Measurements from ENCODE around the gene ARHGAP4.

The ARHGAP4 gene

DNA sequence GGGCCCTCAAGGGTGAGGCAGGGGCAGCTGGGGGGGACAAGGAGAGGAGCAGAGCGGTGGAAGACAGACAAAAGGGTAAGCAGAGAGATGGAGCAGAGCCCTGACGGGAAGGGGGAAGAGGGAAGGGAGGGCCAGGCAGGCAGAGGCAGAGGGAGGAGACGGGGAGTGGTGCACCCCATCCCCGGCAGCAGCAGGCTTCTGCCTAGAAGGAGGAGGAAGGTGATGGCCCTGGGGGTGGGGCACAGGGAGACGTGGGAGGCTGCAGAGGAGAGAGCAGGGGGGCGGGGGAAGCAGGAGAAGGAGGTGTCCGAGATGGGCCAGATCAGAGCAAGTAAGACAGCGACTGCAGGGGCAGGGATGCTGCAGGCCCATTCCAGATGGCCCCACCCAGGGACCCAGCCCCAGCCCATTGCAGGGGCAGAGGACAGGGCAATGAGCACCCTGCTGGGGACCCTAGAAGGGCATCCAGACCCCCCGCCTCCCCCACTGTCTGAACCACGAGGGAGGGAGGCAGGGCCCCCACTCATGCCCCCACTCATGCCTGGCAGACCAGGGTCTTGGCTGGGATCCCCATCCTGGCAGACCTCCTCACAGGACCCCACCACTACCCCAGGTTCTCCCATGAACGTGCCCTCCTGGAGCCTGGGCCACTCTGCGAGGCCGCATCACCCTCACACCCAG is 42.8 kb downstream of the ARHGAP4 start:
- H3K36me3 ChIP-seq = no peaks in the 10 kb centered on the region
- intact Hi-C loops (cut with DNase I; ENCODE audit: low total_unique reads) = no loop called here
- no peaks in the 10 kb centered on the region for H3K9me3 ChIP-seq
- peaks cover 0 to 11% (median 7%) of the 10 kb centered on the region in 4 donors for H3K4me1 ChIP-seq
- TF ChIP-seq, protein P1, sequence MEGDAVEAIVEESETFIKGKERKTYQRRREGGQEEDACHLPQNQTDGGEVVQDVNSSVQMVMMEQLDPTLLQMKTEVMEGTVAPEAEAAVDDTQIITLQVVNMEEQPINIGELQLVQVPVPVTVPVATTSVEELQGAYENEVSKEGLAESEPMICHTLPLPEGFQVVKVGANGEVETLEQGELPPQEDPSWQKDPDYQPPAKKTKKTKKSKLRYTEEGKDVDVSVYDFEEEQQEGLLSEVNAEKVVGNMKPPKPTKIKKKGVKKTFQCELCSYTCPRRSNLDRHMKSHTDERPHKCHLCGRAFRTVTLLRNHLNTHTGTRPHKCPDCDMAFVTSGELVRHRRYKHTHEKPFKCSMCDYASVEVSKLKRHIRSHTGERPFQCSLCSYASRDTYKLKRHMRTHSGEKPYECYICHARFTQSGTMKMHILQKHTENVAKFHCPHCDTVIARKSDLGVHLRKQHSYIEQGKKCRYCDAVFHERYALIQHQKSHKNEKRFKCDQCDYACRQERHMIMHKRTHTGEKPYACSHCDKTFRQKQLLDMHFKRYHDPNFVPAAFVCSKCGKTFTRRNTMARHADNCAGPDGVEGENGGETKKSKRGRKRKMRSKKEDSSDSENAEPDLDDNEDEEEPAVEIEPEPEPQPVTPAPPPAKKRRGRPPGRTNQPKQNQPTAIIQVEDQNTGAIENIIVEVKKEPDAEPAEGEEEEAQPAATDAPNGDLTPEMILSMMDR (IDR thresholded peaks at IDR 0.05) = no peak
- no peak overlapping the region for H3K27ac ChIP-seq
- H3K4me3 ChIP-seq = no peak overlapping the region
- DNase-seq = no peak
- H3K27me3 ChIP-seq = peaks cover 0 to 75% of the 10 kb centered on the region in 2 donors

- no peaks in the 10 kb centered on the region for H3K36me3 ChIP-seq
- DNase-seq = no peak
- TF ChIP-seq, protein P1 (IDR thresholded peaks at IDR 0.05) = no peak
- H3K4me3 ChIP-seq = no peak overlapping the region
- H3K4me1 ChIP-seq = peaks cover 0 to 11% (median 7%) of the 10 kb centered on the region in 4 donors
- intact Hi-C loops (cut with DNase I; ENCODE audit: low total_unique reads) = no loop called here
- H3K9me3 ChIP-seq = no peaks in the 10 kb centered on the region
- no peak overlapping the region for H3K27ac ChIP-seq
- peaks cover 0 to 82% of the 10 kb centered on the region in 2 donors for H3K27me3 ChIP-seq
Measured at GRCh38 chrX:153882557-153882956, 43.5 kb downstream of the ARHGAP4 start.

DNA sequence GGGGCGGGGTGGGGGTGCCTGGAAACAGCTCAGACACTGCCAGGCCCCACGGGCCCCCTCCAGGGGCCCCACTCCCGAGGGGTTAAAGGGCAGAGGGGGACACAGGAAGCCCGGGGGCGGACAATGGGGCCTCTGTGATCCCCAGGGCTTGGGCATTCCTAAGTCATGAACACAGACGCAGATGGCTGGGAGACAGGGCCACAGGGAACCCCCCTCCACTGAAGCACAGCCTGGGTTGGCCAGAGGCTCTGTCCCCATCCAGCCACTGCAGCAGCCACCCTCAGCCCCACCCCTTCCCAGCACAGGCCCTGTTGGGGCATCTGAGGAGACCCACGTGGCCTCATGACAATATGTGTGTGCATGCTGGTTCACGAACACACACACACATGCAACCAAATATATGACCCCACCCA is 44.0 kb downstream of the ARHGAP4 start:
- peaks cover 0 to 81% of the 10 kb centered on the region in 2 donors for H3K27me3 ChIP-seq
- no peak for DNase-seq
- no peak overlapping the region for H3K27ac ChIP-seq
- no peak overlapping the region for H3K4me3 ChIP-seq
- peaks cover 0 to 11% (median 7%) of the 10 kb centered on the region in 4 donors for H3K4me1 ChIP-seq
- H3K36me3 ChIP-seq = no peaks in the 10 kb centered on the region
- intact Hi-C loops (cut with DNase I; ENCODE audit: low total_unique reads) = no loop called here
- no peaks in the 10 kb centered on the region for H3K9me3 ChIP-seq
- TF ChIP-seq, protein P1 (IDR thresholded peaks at IDR 0.05) = no peak

DNA sequence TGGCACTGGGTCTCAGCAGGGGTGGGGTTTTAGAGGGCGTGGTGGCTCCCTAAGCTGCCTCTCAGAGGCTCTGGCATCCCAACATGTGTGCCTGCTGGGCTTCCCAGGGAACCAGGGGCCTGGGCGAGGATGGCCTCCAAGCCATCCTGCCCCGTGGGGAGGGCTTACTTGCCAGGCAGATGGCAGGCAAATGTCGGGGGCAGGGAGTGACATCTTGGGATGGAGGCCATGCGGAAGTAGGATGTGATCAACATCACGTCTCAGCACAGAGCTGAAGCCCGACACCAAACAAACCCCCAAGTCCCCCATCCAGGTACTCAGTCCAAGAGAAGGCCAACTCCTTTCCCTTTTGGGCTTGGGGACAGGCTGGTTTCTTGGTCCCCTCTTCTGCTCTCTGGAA is 44.8 kb downstream of the ARHGAP4 start:
- TF ChIP-seq, protein P1 (IDR thresholded peaks at IDR 0.05) = no peak
- no peak for DNase-seq
- H3K4me1 ChIP-seq = peaks cover 0 to 10% (median 6%) of the 10 kb centered on the region in 4 donors
- intact Hi-C loops (cut with DNase I; ENCODE audit: low total_unique reads) = no loop called here
- peaks cover 0 to 75% of the 10 kb centered on the region in 2 donors for H3K27me3 ChIP-seq
- H3K9me3 ChIP-seq = no peaks in the 10 kb centered on the region
- no peak overlapping the region for H3K4me3 ChIP-seq
- H3K27ac ChIP-seq = no peak overlapping the region
- H3K36me3 ChIP-seq = no peaks in the 10 kb centered on the region

DNA sequence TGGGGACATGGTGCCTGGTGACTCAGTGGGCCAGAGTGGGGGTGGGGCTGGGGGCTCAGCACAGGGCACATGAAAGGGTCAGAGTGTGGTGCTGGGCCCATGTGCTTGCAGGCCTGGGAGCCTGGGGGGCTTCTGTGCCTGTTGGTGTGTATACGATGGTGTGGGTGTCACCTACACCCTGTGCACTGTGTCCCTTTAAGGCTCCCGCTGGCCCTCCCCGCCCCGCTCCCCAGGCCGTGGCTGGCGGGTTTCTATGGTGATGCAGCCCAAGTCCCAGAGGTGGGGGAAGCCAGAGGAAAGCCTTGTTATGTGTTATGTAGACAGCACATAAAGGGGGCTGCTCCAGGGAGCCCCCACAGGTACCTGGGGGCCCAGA is 45.6 kb downstream of the ARHGAP4 start:
- Histone ChIP-seq H3K9me3 (no peaks in the 10 kb centered on the region), H3K4me3 (no peak overlapping the region), H3K36me3 (no peaks in the 10 kb centered on the region), H3K4me1 (peaks cover 0 to 5% (median 4%) of the 10 kb centered on the region in 4 donors), H3K27me3 (peaks cover 0 to 78% of the 10 kb centered on the region in 2 donors), H3K27ac (no peak overlapping the region)
- intact Hi-C loops (cut with DNase I; ENCODE audit: low total_unique reads) = no loop called here
- DNase-seq = no peak
- TF ChIP-seq, protein P1 (IDR thresholded peaks at IDR 0.05) = no peak
